ENCODE data around the gene GDPD5.

The GDPD5 gene

DNA sequence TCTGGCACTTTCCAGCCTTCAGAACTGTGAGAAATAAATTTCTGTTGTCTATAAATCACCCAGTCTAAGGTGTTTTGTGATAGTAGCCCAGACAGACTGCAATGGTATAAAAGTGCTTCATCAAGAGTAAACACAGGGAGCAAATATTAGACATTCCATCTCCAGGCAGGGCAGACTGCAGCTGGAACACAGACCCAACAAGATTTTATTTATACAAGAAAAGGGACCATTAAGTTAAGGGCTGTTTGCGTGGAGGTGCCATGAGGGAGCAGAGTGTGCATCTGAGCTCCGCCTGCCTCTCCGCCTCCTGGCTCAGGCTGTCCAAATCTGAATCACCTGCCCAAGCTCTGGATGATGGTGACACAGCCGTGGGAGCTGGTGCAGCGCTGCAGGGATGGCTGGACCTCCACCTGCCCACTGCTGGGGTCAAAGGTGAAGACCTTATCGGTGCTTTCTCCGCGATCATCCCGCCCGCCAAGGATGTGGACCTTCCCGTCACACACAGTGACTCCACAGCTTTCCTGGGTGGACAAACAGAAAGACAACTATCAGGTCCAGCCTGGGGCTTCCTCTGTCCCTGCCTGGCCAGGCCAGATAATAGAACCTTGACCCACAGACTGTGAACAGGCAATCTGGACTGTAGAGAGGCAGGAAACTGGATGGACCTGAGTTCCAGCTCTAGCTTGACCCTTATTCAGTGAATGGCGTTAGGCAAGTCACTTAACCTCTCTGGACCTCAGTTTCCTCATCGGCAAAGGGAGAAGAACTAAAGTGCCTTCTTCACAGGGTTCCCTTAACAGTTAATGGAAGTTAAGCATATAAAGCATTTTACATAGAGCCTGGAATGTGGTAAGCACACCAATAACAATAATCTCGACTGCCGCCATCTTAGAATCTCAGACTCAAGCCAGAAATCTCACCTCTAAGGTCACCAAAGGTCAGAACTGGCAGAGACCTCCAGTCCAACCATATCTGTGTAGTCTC is 103.2 kb downstream of the GDPD5 start:
- DNase-seq (no peak), ATAC-seq (ENCODE audit: insufficient read depth, low read depth) (no peak)
- H3K27ac ChIP-seq (ENCODE audit: low read length), result no peak overlapping the region
- H3K9ac ChIP-seq (ENCODE audit: low read depth, low read length), result no peak overlapping the region
- no peaks in the 10 kb centered on the region for H3K9me3 ChIP-seq (ENCODE audit: insufficient read depth, low read length, severe bottlenecking)
- H3K36me3 ChIP-seq (ENCODE audit: insufficient read depth, low read length), result no peaks in the 10 kb centered on the region; the same call in 1 of the 2 replicates
- no peak overlapping the region for H3K4me3 ChIP-seq (ENCODE audit: low read depth in 1 of 2, low read length in 2 of 2)
- H2AFZ ChIP-seq (ENCODE audit: low read depth, low read length), result no peak overlapping the region
- H3K79me2 ChIP-seq (ENCODE audit: insufficient read depth, low read length), result no peaks in the 10 kb centered on the region
- H3K4me2 ChIP-seq (ENCODE audit: insufficient read depth, low read length), result no peak overlapping the region
- H3K27me3 ChIP-seq (ENCODE audit: insufficient read depth, low read length, poor library complexity), result no peaks in the 10 kb centered on the region
- H3K4me1 ChIP-seq (ENCODE audit: insufficient read depth, low read length), result no peaks in the 10 kb centered on the region
- TF ChIP-seq, protein P1, sequence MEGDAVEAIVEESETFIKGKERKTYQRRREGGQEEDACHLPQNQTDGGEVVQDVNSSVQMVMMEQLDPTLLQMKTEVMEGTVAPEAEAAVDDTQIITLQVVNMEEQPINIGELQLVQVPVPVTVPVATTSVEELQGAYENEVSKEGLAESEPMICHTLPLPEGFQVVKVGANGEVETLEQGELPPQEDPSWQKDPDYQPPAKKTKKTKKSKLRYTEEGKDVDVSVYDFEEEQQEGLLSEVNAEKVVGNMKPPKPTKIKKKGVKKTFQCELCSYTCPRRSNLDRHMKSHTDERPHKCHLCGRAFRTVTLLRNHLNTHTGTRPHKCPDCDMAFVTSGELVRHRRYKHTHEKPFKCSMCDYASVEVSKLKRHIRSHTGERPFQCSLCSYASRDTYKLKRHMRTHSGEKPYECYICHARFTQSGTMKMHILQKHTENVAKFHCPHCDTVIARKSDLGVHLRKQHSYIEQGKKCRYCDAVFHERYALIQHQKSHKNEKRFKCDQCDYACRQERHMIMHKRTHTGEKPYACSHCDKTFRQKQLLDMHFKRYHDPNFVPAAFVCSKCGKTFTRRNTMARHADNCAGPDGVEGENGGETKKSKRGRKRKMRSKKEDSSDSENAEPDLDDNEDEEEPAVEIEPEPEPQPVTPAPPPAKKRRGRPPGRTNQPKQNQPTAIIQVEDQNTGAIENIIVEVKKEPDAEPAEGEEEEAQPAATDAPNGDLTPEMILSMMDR (IDR thresholded peaks at IDR 0.05; ENCODE audit: borderline replicate concordance, extremely low read depth, low read length, poor library complexity, severe bottlenecking), result no peak
- TF ChIP-seq EZH2 (IDR thresholded peaks at IDR 0.05; ENCODE audit: borderline replicate concordance, low read depth, low read length, severe bottlenecking), result no peak
- peaks cover 3% of the 10 kb centered on the region; the same call in 1 of the 2 replicates for H4K20me1 ChIP-seq (ENCODE audit: insufficient read depth, low read length)

- H3K27ac ChIP-seq (ENCODE audit: low read length), result no peak overlapping the region
- no peaks in the 10 kb centered on the region; the same call in 1 of the 2 replicates for H3K36me3 ChIP-seq (ENCODE audit: insufficient read depth, low read length)
- H3K4me1 ChIP-seq (ENCODE audit: insufficient read depth, low read length), result no peaks in the 10 kb centered on the region
- TF ChIP-seq EZH2 (IDR thresholded peaks at IDR 0.05; ENCODE audit: borderline replicate concordance, low read depth, low read length, severe bottlenecking), result no peak
- TF ChIP-seq, protein P1 (IDR thresholded peaks at IDR 0.05; ENCODE audit: borderline replicate concordance, extremely low read depth, low read length, poor library complexity, severe bottlenecking), result no peak
- no peak overlapping the region for H3K9ac ChIP-seq (ENCODE audit: low read depth, low read length)
- no peak overlapping the region for H3K4me2 ChIP-seq (ENCODE audit: insufficient read depth, low read length)
- no peak overlapping the region for H3K4me3 ChIP-seq (ENCODE audit: low read depth in 1 of 2, low read length in 2 of 2)
- no peaks in the 10 kb centered on the region for H3K79me2 ChIP-seq (ENCODE audit: insufficient read depth, low read length)
- DNase-seq (no peak), ATAC-seq (ENCODE audit: insufficient read depth, low read depth) (no peak)
- no peaks in the 10 kb centered on the region for H3K9me3 ChIP-seq (ENCODE audit: insufficient read depth, low read length, severe bottlenecking)
- H2AFZ ChIP-seq (ENCODE audit: low read depth, low read length), result no peak overlapping the region
- peaks cover 3% of the 10 kb centered on the region; the same call in 1 of the 2 replicates for H4K20me1 ChIP-seq (ENCODE audit: insufficient read depth, low read length)
- H3K27me3 ChIP-seq (ENCODE audit: insufficient read depth, low read length, poor library complexity), result no peaks in the 10 kb centered on the region
Observed at GRCh38 chr11:75421902-75422247, 103.9 kb downstream of the GDPD5 start.

GRCh38 chr11:75421035-75421602 is 104.6 kb downstream of the GDPD5 start:
- Histone ChIP-seq H3K36me3 (ENCODE audit: insufficient read depth, low read length) (peaks cover 1% of the 10 kb centered on the region; the same call in 1 of the 2 replicates), H3K9ac (ENCODE audit: low read depth, low read length) (no peak overlapping the region), H3K27ac (ENCODE audit: low read length) (no peak overlapping the region), H4K20me1 (ENCODE audit: insufficient read depth, low read length) (peaks cover 3% of the 10 kb centered on the region; the same call in 1 of the 2 replicates), H2AFZ (ENCODE audit: low read depth, low read length) (no peak overlapping the region), H3K9me3 (ENCODE audit: insufficient read depth, low read length, severe bottlenecking) (no peaks in the 10 kb centered on the region), H3K4me2 (ENCODE audit: insufficient read depth, low read length) (no peak overlapping the region), H3K27me3 (ENCODE audit: insufficient read depth, low read length, poor library complexity) (no peaks in the 10 kb centered on the region), H3K79me2 (ENCODE audit: insufficient read depth, low read length) (no peaks in the 10 kb centered on the region), H3K4me3 (ENCODE audit: low read depth in 1 of 2, low read length in 2 of 2) (no peak overlapping the region), H3K4me1 (ENCODE audit: insufficient read depth, low read length) (no peaks in the 10 kb centered on the region)
- DNase-seq (no peak), ATAC-seq (ENCODE audit: insufficient read depth, low read depth) (no peak)
- no peak for TF ChIP-seq EZH2 (IDR thresholded peaks at IDR 0.05; ENCODE audit: borderline replicate concordance, low read depth, low read length, severe bottlenecking)
- TF ChIP-seq, protein P1 (IDR thresholded peaks at IDR 0.05; ENCODE audit: borderline replicate concordance, extremely low read depth, low read length, poor library complexity, severe bottlenecking), result no peak
